Heart right ventricle (tissue), 16 donors: ENCODE data around the gene PPP2R5E. TPM values are rescaled to one million over a fixed set of nuclear protein-coding genes. Genes with fewer than 3 reads are reported as not detected.

ENCODE experiments used
- ATAC-seq, 8 donors: fragments of 200-7000 bp; cut with Tn5 transposase; one replicate each; pipeline ENCODE4 v1.9.1; 2020; ENCODE audit warnings: mild to moderate bottlenecking in 8 of 8, moderate library complexity in 8 of 8, moderate number of reproducible peaks in 1 of 8
- DNase-seq, 2 donors: peaks; one replicate each; pipeline ENCODE4 v3.0.0-alpha.2; 2020
- H3K27ac ChIP-seq, 10 donors: fragments of 200-600 bp; sonication (generic) in 2 of 10; one replicate each; pipeline versions ENCODE4 v1.5.0 to v1.8.0; 2020 to 2022; ENCODE audit warnings: mild to moderate bottlenecking in 3 of 10
- H3K27me3 ChIP-seq, 7 donors: fragments of 200-600 bp; one replicate each; pipeline ENCODE4 v1.8.0; 2021 to 2022; ENCODE audit warnings: mild to moderate bottlenecking in 2 of 7
- H3K36me3 ChIP-seq, 9 donors: fragments of 200-600 bp; sonication (generic) in 1 of 9; one replicate each; pipeline versions ENCODE4 v1.5.0 to v1.8.0; 2020 to 2022; ENCODE audit warnings: mild to moderate bottlenecking in 2 of 9
- H3K4me1 ChIP-seq, 9 donors: fragments of 200-600 bp; sonication (generic) in 1 of 9; one replicate each; pipeline versions ENCODE4 v1.5.0 to v1.8.0; 2020 to 2022; ENCODE audit warnings: mild to moderate bottlenecking in 4 of 9
- H3K4me3 ChIP-seq, 10 donors: fragments of 200-600 bp; sonication (generic) in 2 of 10; one replicate each; pipeline versions ENCODE4 v1.5.0 to v1.8.0; 2020 to 2022; ENCODE audit warnings: mild to moderate bottlenecking in 7 of 10, moderate library complexity in 2 of 10
- H3K9me3 ChIP-seq, 11 donors: fragments of 200-600 bp in 10 of 11; sonication (generic) in 2 of 11; one replicate each; pipeline versions ENCODE4 v1.5.0 to v1.8.0; 2013 to 2022; ENCODE audit warnings: mild to moderate bottlenecking in 2 of 11, control low read depth in 1 of 11, moderate library complexity in 1 of 11
- CTCF ChIP-seq, 9 donors: fragments of 200-600 bp; sonication (generic) in 2 of 9; IDR thresholded peaks; one replicate each; pipeline versions ENCODE4 v1.5.0 to v1.8.0; 2021 to 2022; ENCODE audit warnings: antibody characterized with exemption in 9 of 9, mild to moderate bottlenecking in 5 of 9, moderate library complexity in 1 of 9
- WGBS, 2 donors: extraction: QIAGEN DNeasy Blood & Tissue Kit; methylation state at CpG; one replicate each; pipeline ENCODE4 v1.1.7; 2013; ENCODE audit warnings: inconsistent platforms in 1 of 2; 5-methylcytosine and 5-hydroxymethylcytosine counted together
- intact Hi-C, 10 donors: fragments of 100-400 bp; cut with DNase I; formaldehyde crosslinking; loops; one replicate each; pipeline versions ENCODE4 v1.11.1 to v1.14.2; 2022
- polyA plus RNA-seq, 2 donors: library from polyadenylated mRNA; stranded (reverse); fragments of 200-250 nt; gene quantifications; one replicate each; pipeline ENCODE4 v1.2.3, GENCODE V29; 2013
- total RNA-seq, 10 donors: library from RNA; stranded (reverse); fragmentation: NEBNext Ultra II Directional in 3 of 10; extraction: Animal tissue kit (Norgen Biotek cat#: 25700) in 3 of 10; gene quantifications; one replicate each; pipeline versions ENCODE4 v1.2.1 to v1.2.4, GENCODE V29; 2021 to 2023
- donor health status: Arrhythmogenic right ventricular cardiomyopathy.
- donor health status: ischemic (EF 13 %, LVEDD 7.1; RV severe dilation, severe dysfunction).
- donor health status: healthy with polysubstance abuse.
- donor health status: DM: no; HTN: yes; CAD: no.
- donor health status: DM: no; HTN: no; CAD: no.
- donor health status: ischemic (EF 25% LVEDD 6.9; RV normal size, moderate dysfunction).
- donor health status: ischemic (EF 25% LVEDD 5.7; RV mildly dilated, moderate dysfunction).
- donor health status: healthy.
- donor health status: DM: yes; HTN: yes; CAD: no.
- donor health status: Ischemic cardiomyopathy.
- donor health status: ischemic (EF 35%, LVEDD 5.7; RV mildly dilated, moderate dysfunction).
- donor health status: nonischemic (EF 11% LVEDD 7.7; RV severe dilation, severe dysfunction).
- donor health status: DM: yes; HTN: yes; CAD: no.
- donor health status: PGD.
- donor health status: ischemic (EF 29% LVEDD 5.4; RV normal size, mild dysfunction).
- donor health status: nonischemic (EF 23%, LVEDD 6.1; RV moderate dilation, normal function).

PPP2R5E gene
- total and polyA plus RNA-seq, 12 donors, result 6.1 to 44.4 (median 36.4) TPM

DNA sequence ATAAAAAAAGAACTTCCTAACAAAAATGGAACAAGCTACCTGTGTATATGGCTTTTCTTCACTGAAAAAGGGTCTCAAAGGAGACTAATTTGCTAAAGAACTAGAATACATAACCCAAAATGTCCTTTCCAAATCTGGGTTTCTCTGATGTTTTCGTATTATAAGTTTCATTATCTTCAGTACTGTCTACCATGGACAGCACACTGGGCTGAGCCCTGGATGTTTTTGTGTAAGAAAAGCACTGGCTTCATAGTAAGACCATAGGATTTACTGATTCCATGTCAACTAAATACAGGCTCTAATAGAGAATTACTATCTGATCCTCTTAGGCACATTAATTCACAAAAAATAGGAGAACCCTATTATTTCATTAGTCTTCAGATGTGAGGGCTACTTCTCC, 130.2 kb downstream of the PPP2R5E start:
- Histone ChIP-seq H3K4me1 (peaks cover 0 to 13% (median 0%) of the 10 kb centered on the region in 9 donors), H3K9me3 (no peaks in the 10 kb centered on the region), H3K36me3 (peaks cover 0 to 55% (median 0%) of the 10 kb centered on the region in 9 donors), H3K4me3 (no peak overlapping the region), H3K27ac (no peak overlapping the region), H3K27me3 (no peaks in the 10 kb centered on the region)
- TF ChIP-seq CTCF (IDR thresholded peaks at IDR 0.05), result no peak
- DNase-seq (no peak), ATAC-seq (no peak)
- intact Hi-C loops, result no loop called here
- WGBS, 2 donors, result 84 to 93% methylated on average over 1 of the region's 1 CpG

GRCh38 chr14:63406333-63406732, 136.8 kb downstream of the PPP2R5E start:
- Histone ChIP-seq H3K4me1 (peaks cover 0 to 18% (median 9%) of the 10 kb centered on the region in 9 donors), H3K27me3 (no peaks in the 10 kb centered on the region), H3K27ac (no peak overlapping the region), H3K9me3 (no peaks in the 10 kb centered on the region), H3K36me3 (peaks cover 0 to 36% (median 0%) of the 10 kb centered on the region in 9 donors), H3K4me3 (no peak overlapping the region)
- 94 to 95% methylated on average over 9 of the region's 9 CpGs for WGBS, 2 donors
- intact Hi-C loops, result no loop called here
- no peak for TF ChIP-seq CTCF (IDR thresholded peaks at IDR 0.05)
- peak in 1 of 8 donors; percentile 25 for ATAC-seq
- no peak for DNase-seq

GRCh38 chr14:63405715-63406114, 137.5 kb downstream of the PPP2R5E start:
- TF ChIP-seq CTCF (IDR thresholded peaks at IDR 0.05), result no peak
- DNase-seq, result no peak
- no peak overlapping the region for H3K27ac ChIP-seq
- H3K27me3 ChIP-seq, result no peaks in the 10 kb centered on the region
- peaks cover 0 to 24% (median 13%) of the 10 kb centered on the region in 9 donors for H3K4me1 ChIP-seq
- no peak for ATAC-seq
- intact Hi-C loops, result no loop called here
- H3K36me3 ChIP-seq, result peaks cover 0 to 33% (median 0%) of the 10 kb centered on the region in 9 donors
- no peaks in the 10 kb centered on the region for H3K9me3 ChIP-seq
- no peak overlapping the region for H3K4me3 ChIP-seq

DNA sequence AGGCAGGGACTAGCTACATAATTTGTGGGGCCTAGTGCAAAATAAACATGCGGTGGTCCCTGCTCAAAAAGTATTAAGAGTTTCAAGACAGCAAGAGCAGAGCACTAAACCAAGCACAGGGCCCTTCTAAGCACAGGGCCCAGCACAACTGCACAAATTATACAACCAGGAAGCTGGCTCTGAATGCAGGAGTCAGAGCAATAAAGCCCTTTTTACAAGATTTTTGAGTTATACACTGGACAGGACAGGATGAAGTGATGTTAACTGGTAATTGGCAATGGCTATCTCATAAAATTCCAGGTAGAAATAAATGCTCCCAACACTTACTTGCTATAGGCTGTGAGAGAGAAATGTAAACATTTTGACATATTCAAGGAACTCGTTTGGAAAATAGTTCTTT, 138.3 kb downstream of the PPP2R5E start:
- DNase-seq (no peak), ATAC-seq (no peak)
- peaks cover 0 to 37% (median 0%) of the 10 kb centered on the region in 9 donors for H3K36me3 ChIP-seq
- no peak overlapping the region for H3K4me3 ChIP-seq
- H3K4me1 ChIP-seq, result peaks cover 0 to 24% (median 13%) of the 10 kb centered on the region in 9 donors
- no peak overlapping the region for H3K27ac ChIP-seq
- 90 to 92% methylated on average over 2 of the region's 2 CpGs for WGBS, 2 donors
- no peaks in the 10 kb centered on the region for H3K9me3 ChIP-seq
- H3K27me3 ChIP-seq, result no peaks in the 10 kb centered on the region
- TF ChIP-seq CTCF (IDR thresholded peaks at IDR 0.05), result no peak
- intact Hi-C loops, result loop anchor here in 1 of 10 donors (5.0 kb wide), 1 partner anchor 137 kb away; the partner anchor contains the start of gene PPP2R5E
